ENCODE measurements around the gene DCTN3.

The DCTN3 gene

DNA sequence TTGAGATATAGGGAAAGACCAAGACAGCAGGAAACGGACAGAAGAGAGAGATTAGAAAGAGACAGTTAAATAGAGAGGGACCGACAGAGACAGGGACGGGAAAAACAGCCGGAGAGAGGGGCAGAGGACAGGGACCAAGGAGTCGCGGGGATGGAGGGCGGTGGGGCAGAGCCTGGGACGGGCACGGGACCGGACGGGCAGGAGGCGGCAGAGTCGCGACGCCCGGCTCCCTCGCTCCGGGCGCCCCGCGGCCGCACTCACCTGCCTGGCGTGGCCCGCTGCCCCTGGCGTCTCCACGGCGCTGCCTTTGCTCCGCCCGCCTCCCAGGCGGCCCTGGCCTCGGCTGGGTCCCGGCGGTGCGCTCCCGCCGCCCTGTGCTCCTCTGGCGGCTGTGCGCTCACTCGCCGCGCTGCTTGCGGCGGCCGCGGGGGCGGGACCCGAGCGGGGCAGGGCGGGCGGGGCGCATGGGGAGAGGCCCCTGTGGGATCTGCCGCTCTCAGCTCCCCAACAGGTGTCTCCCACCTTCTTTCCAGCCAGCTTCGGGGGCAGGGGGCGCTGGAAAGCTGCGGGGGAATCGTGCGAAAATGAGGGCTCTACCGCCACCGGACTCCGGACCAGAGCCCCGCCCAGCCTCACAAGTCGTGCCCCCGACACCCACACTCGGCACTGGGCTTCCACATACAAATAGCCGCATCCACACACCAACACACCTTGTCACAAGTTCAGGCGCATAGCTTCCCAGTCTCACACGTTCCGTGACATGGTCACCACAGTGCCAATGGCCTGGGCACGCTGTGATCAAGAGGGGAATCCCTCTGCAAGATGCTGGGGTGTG, 8.6 kb upstream of the DCTN3 start, which contains the start of gene ARID3C:
ARID3C (minus strand) TSS at position 411 of the 835 bp plus-strand sequence. CDS start 1,052 bp downstream, outside the sequence.
- TF ChIP-seq, protein P1, sequence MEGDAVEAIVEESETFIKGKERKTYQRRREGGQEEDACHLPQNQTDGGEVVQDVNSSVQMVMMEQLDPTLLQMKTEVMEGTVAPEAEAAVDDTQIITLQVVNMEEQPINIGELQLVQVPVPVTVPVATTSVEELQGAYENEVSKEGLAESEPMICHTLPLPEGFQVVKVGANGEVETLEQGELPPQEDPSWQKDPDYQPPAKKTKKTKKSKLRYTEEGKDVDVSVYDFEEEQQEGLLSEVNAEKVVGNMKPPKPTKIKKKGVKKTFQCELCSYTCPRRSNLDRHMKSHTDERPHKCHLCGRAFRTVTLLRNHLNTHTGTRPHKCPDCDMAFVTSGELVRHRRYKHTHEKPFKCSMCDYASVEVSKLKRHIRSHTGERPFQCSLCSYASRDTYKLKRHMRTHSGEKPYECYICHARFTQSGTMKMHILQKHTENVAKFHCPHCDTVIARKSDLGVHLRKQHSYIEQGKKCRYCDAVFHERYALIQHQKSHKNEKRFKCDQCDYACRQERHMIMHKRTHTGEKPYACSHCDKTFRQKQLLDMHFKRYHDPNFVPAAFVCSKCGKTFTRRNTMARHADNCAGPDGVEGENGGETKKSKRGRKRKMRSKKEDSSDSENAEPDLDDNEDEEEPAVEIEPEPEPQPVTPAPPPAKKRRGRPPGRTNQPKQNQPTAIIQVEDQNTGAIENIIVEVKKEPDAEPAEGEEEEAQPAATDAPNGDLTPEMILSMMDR (IDR thresholded peaks at IDR 0.05; ENCODE audit: borderline replicate concordance, insufficient read depth, low read depth, low read length), result no peak
- H3K4me3 ChIP-seq (ENCODE audit: low read depth, low read length), result peak within 1 kb of the TSS; percentile 15

DNA sequence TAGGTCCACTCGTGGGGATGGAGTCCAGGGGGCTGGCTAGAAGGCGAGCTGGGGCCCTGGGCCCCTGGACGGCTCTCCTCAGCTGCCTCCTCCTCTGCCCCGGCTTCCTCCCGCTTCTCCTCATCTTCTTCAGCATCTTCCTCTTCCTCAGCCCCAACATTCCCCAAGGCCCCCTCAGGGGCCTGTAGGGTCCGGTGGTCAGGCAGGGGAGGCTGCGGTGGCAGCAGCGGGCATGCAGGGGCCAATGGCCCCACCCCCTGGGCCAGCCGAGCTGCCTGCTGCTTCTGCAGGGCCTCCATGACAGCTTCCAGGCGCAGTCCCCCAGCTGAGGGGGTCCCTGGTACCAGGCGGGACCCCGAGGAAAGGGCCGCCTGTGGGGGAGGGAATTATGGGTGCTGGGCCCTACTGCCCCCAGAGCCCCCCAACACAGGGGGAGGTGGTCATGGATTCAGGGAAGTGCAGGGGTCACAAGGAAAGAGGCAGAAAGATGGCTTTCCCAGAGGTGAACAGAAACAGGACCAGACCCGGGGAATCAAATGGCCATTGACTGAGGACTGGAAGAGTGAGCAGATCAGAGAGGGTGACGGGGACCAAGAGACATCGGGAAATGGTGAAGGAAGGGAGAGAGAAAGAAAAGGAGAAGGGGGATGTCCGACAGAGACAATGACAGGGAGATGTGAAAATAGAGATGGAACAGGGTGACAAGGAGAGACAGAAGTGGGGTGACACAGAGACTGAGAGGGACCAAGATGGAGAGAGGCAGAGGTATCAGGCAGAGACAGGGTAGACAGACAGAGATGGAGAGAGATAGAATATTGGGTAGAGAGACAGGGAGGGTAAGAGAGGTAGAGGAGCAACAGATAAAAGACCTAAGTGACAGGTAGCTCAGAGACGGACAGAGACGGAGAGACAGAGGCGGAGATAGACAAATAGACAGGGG, 7.7 kb upstream of the DCTN3 start:
- H3K4me3 ChIP-seq (ENCODE audit: low read depth, low read length), result no peak overlapping the region
- TF ChIP-seq, protein P1 (IDR thresholded peaks at IDR 0.05; ENCODE audit: borderline replicate concordance, insufficient read depth, low read depth, low read length), result no peak

DNA sequence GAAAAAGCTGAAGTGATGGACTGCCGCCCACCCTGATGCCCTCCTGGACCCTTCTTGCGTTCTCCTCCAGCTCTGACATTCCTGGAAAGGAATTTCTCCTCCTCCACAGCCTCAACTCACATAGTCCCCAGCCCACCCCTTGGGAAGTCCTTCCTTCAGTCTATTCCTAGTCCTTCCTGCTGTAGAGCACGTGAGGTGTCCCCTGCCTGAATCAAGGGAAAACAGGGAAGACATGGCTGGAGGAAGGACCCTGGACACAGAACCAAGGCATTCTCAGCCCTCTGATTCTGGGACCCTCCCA, 4.8 kb upstream of the DCTN3 start:
- no peak overlapping the region for H3K4me3 ChIP-seq (ENCODE audit: low read depth, low read length)
- TF ChIP-seq, protein P1 (IDR thresholded peaks at IDR 0.05; ENCODE audit: borderline replicate concordance, insufficient read depth, low read depth, low read length), result no peak

DNA sequence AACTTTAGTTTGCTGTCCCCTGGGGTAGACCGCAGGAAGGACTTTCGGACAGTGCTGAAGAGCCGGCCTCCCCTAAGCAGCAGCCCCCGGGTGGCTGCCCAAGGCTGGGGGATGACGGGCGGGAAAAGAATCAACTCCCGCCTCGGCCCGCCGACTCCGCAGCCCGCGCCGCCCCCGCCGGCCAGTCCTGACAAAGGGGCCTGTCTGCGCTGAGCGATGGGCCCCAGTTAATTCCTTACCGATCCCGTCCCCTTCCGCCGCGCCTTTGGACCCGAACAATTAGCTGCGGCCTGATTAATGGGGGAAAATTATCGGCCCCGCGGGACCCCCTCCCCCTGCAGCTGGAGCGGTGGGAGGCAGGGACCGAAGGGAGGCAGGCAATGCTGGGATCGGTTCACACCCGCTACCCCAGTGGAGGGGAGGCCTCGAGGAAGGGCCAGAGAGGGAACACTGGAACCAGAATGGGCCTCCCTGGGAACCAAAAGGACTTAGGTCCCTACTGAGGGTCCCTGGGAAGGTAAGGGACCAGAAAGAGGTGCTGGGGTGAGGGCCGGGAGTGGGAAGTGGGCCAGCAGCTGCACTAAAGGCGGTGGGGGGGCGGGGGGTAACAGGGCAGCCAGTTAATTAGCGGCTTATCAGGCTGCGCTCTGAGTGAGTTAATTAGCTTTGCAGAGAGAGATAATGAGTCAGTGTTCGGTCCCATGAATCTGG, 4.3 kb upstream of the DCTN3 start:
- H3K4me3 ChIP-seq (ENCODE audit: low read depth, low read length), result no peak overlapping the region

DNA sequence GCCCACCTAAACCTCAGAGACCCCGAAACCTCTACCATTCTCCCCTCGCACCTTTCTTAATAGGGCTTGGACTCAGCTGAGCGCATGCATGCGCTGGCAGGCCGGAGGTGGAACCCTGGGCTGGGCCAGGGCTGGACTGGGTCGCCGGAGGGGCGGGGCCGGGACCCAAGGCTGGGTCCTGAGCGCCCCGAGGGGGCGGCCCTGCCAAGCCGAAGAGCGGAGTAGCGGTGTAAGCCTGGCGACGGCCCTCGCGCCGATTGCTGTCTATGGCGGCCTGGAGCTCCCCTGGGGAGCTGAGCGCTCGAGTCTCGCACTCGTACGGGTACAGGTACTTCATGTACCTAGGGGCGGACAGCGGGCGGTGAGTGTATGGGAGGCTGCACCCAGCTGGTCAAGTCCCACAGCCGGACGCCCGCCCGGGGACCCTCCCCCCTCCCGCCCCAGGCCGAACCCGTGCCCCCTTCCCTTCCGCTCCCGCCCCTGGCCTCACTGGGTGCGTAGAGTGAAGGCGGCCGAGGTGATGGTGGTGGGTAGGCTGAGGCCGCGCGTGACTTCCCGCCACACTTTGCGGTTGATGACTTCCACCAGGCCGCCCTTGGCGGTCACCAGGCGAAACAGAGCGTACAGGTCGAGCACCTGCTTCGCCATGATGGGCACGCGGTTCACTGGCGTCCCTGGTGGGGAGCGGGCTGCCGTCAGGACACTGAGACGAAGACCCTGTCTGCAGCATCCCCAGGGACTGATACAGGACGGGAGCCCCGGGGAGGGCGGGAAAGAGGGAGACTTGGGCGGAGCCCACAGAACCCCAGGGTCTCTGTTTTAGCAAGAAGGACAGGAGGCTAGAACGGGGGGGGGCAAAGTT, 3.3 kb upstream of the DCTN3 start:
- H3K4me3 ChIP-seq (ENCODE audit: low read depth, low read length), result no peak overlapping the region
- TF ChIP-seq, protein P1 (IDR thresholded peaks at IDR 0.05; ENCODE audit: borderline replicate concordance, insufficient read depth, low read depth, low read length), result no peak

More for the DNA sequence above, 4.3 kb upstream of the DCTN3 start:
- TF ChIP-seq, protein P1 (IDR thresholded peaks at IDR 0.05; ENCODE audit: borderline replicate concordance, insufficient read depth, low read depth, low read length), result no peak

DNA sequence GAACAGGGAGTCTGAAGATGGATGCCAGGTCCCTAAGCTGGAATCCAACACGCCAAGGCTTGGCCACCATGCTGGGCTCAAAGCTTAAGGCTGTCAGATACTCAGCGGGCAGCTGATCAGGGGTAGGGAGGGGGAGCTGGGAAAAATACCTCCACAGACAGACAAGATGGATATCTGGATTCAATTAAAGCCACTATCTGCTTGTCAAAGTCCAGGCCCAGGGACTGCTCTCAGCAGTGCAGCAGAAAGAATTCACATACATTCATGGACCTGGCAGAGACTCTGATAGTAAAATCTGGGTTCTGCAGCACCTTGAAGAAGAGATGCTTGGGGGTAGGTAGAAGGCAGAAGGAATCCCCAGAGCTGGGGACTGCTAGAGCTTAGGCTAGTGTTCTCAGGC, 5.2 kb downstream of the DCTN3 start:
- TF ChIP-seq, protein P1 (IDR thresholded peaks at IDR 0.05; ENCODE audit: borderline replicate concordance, insufficient read depth, low read depth, low read length), result no peak
- no peak overlapping the region for H3K4me3 ChIP-seq (ENCODE audit: low read depth, low read length)

Data from GM12875 (cell line).